ENCODE data around the gene OR2V2.

OR2V2 gene

DNA sequence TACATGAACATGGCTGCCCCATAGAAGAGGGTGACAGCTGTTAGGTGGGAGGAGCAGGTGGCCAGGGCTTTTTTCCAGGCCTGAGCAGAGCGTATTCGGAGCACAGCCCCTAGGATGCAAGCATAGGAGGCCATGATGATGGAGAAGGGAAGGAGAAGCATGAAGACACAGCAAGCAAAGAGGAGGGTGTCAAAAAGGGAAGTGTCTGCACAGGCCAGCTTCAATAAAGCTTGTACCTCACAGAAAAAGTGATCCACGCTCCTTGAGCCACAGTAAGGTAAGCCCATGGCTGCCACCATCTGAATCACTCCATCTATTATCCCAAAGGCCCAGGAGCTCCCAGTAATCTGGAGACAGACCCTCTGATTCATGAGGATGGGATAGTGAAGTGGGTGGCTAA is 22.9 kb upstream of the OR2V2 start:
- H3F3A ChIP-seq (ENCODE audit: low read depth): no peaks in the 10 kb centered on the region
- no peaks in the 10 kb centered on the region for H3K9me3 ChIP-seq (ENCODE audit: insufficient read depth, low read depth, low read length)
- no peak overlapping the region for H3K9ac ChIP-seq (ENCODE audit: low read depth, low read length, poor library complexity, severe bottlenecking)
- TF ChIP-seq EZH2phosphoT487 (IDR thresholded peaks at IDR 0.05; ENCODE audit: borderline replicate concordance) (no peak), CTCF (conservative IDR thresholded peaks at IDR 0.05; ENCODE audit: low read length) (no peak)
- H3K27me3 ChIP-seq (ENCODE audit: insufficient read depth, low read length, poor library complexity, severe bottlenecking): no peaks in the 10 kb centered on the region
- no peak overlapping the region for H3K4me3 ChIP-seq (ENCODE audit: low read length, poor library complexity, severe bottlenecking)
- no peaks in the 10 kb centered on the region for H3K36me3 ChIP-seq (ENCODE audit: insufficient read depth, low read length)
- no peak overlapping the region for H2AFZ ChIP-seq (ENCODE audit: low read length)
- H3K4me2 ChIP-seq (ENCODE audit: low read depth, low read length, poor library complexity, severe bottlenecking): no peak overlapping the region
- no peaks in the 10 kb centered on the region for H3K79me2 ChIP-seq (ENCODE audit: insufficient read depth, low read length)
- no peaks in the 10 kb centered on the region for H3K9me2 ChIP-seq (replicated peaks; ENCODE audit: low read depth, low read length)
- peaks cover 4% of the 10 kb centered on the region for H3K4me1 ChIP-seq (ENCODE audit: insufficient read depth, low read length, poor library complexity, severe bottlenecking)
- H4K20me1 ChIP-seq (ENCODE audit: insufficient read depth, low read length, poor library complexity, severe bottlenecking): no peaks in the 10 kb centered on the region

DNA sequence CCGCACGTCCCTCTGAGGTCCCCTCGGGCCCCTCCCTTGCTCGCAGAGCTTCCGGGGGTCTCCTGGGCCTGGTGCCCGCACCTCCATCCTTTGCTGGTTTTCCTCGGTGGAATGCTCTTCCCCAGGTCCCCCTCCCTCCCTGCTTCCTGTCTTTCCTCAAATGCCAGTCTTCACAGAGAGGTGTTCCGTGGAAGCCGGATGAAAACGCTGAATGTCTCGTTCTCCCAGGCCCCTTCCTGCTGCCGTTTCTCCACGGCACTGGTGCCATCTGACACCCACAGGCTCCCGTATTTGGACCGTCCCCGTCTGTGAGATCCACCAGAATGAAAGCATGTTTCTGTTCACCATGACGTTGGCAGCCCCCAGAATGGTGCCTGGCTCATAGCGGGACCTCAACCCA is 20.5 kb upstream of the OR2V2 start:
- Histone ChIP-seq H3K4me1 (ENCODE audit: insufficient read depth, low read length, poor library complexity, severe bottlenecking) (peaks cover 4% of the 10 kb centered on the region), H2AFZ (ENCODE audit: low read length) (no peak overlapping the region), H3K79me2 (ENCODE audit: insufficient read depth, low read length) (no peaks in the 10 kb centered on the region), H3F3A (ENCODE audit: low read depth) (no peaks in the 10 kb centered on the region), H3K36me3 (ENCODE audit: insufficient read depth, low read length) (no peaks in the 10 kb centered on the region), H3K4me2 (ENCODE audit: low read depth, low read length, poor library complexity, severe bottlenecking) (no peak overlapping the region), H3K4me3 (ENCODE audit: low read length, poor library complexity, severe bottlenecking) (no peak overlapping the region), H3K27me3 (ENCODE audit: insufficient read depth, low read length, poor library complexity, severe bottlenecking) (no peaks in the 10 kb centered on the region), H3K9me2 (replicated peaks; ENCODE audit: low read depth, low read length) (no peaks in the 10 kb centered on the region), H3K9ac (ENCODE audit: low read depth, low read length, poor library complexity, severe bottlenecking) (no peak overlapping the region), H3K9me3 (ENCODE audit: insufficient read depth, low read depth, low read length) (no peaks in the 10 kb centered on the region), H4K20me1 (ENCODE audit: insufficient read depth, low read length, poor library complexity, severe bottlenecking) (no peaks in the 10 kb centered on the region)
- TF ChIP-seq EZH2phosphoT487 (IDR thresholded peaks at IDR 0.05; ENCODE audit: borderline replicate concordance) (no peak), CTCF (conservative IDR thresholded peaks at IDR 0.05; ENCODE audit: low read length) (no peak)

DNA sequence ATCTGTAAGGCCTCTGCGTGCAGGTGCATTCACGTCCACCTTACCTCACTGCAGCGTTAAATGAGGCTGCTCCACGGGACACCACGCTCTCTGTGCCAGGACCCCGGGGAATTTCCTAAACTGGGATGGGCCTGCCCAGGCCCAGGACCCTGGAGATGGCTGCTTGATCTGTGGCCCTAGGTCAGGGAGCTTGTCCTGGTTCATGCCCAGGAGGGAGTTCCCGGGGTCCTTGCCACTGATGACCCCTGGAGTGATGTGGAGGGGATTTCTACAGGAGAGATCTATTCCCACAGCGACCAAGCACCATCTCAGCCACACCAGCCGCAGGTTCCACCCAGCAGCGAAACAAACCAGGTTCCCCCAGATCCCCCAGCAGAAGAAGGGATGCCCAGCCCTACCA is 19.9 kb upstream of the OR2V2 start:
- Histone ChIP-seq H3K9me2 (replicated peaks; ENCODE audit: low read depth, low read length) (no peaks in the 10 kb centered on the region), H3K36me3 (ENCODE audit: insufficient read depth, low read length) (no peaks in the 10 kb centered on the region), H4K20me1 (ENCODE audit: insufficient read depth, low read length, poor library complexity, severe bottlenecking) (no peaks in the 10 kb centered on the region), H3K27me3 (ENCODE audit: insufficient read depth, low read length, poor library complexity, severe bottlenecking) (no peaks in the 10 kb centered on the region), H2AFZ (ENCODE audit: low read length) (no peak overlapping the region), H3K9me3 (ENCODE audit: insufficient read depth, low read depth, low read length) (no peaks in the 10 kb centered on the region), H3K4me3 (ENCODE audit: low read length, poor library complexity, severe bottlenecking) (no peak overlapping the region), H3K4me2 (ENCODE audit: low read depth, low read length, poor library complexity, severe bottlenecking) (no peak overlapping the region), H3F3A (ENCODE audit: low read depth) (no peaks in the 10 kb centered on the region), H3K79me2 (ENCODE audit: insufficient read depth, low read length) (no peaks in the 10 kb centered on the region), H3K4me1 (ENCODE audit: insufficient read depth, low read length, poor library complexity, severe bottlenecking) (peaks cover 4% of the 10 kb centered on the region), H3K9ac (ENCODE audit: low read depth, low read length, poor library complexity, severe bottlenecking) (no peak overlapping the region)
- TF ChIP-seq CTCF (conservative IDR thresholded peaks at IDR 0.05; ENCODE audit: low read length) (no peak), EZH2phosphoT487 (IDR thresholded peaks at IDR 0.05; ENCODE audit: borderline replicate concordance) (no peak)

Data from Loucy (cell line).